Chondrocyte (in vitro differentiated cells): Measurements from ENCODE around the gene CFAP58. TPM values are rescaled to one million over a fixed set of nuclear protein-coding genes. Genes with fewer than 3 reads are reported as not detected.
A peak's percentile ranks its signal among the peaks of the same experiment; 100 is the strongest.

Experiments
- DNase-seq: peaks from one replicate; pipeline ENCODE4 v3.0.0; 2021; ENCODE audit warnings: mixed read lengths, low spot score
- H3K27ac Mint-ChIP-seq: one replicate; pipeline ENCODE4 v1.8.0; 2021; ENCODE audit warnings: mild to moderate bottlenecking, moderate library complexity, mixed read lengths; ENCODE audit not compliant: unreplicated experiment
- H3K27me3 Mint-ChIP-seq: 2 replicates; pipeline ENCODE4 v1.8.0; 2021; ENCODE audit warnings: low read depth, mixed read lengths
- H3K36me3 Mint-ChIP-seq: 2 replicates; pipeline ENCODE4 v1.8.0; 2021; ENCODE audit warnings: low read depth, mixed read lengths
- H3K4me1 Mint-ChIP-seq: 2 replicates; pipeline ENCODE4 v1.8.0; 2021; ENCODE audit warnings: low read depth, mild to moderate bottlenecking, mixed read lengths
- H3K4me3 Mint-ChIP-seq: one replicate; pipeline ENCODE4 v1.8.0; 2021; ENCODE audit warnings: mild to moderate bottlenecking, moderate library complexity, mixed read lengths; ENCODE audit not compliant: unreplicated experiment
- H3K9me3 Mint-ChIP-seq: 2 replicates; pipeline ENCODE4 v1.8.0; 2021; ENCODE audit warnings: low read depth, mixed read lengths
- long read RNA-seq: library from polyadenylated mRNA; stranded (forward); transcript quantifications from one replicate; pipeline ENCODE4 v2.0.0, GENCODE V29; 2021
- total RNA-seq: library from RNA; stranded (reverse); gene quantifications from 3 replicates; pipeline ENCODE4 v1.2.1, GENCODE V29; 2021
- TF ChIP-seq, protein P1 (sequence below): fragments of 200-600 bp; sonication (generic); IDR thresholded peaks from 2 replicates; pipeline ENCODE4 v1.5.0; 2021; ENCODE audit warnings: antibody characterized with exemption, mild to moderate bottlenecking, moderate library complexity

Gene CFAP58
- total RNA-seq: 0.13 to 0.27 TPM (median 0.15 TPM) in 3 replicates
- long read RNA-seq: 0 reads

GRCh38 chr10:104353325-104354048 is at the start of gene CFAP58:
Gene CFAP58 (plus strand): TSS chr10:104353833. CDS start chr10:104353898, 65 bp downstream.
- Mint-ChIP-seq H3K36me3 (no peaks in the 10 kb centered on the region), H3K9me3 (no peaks in the 10 kb centered on the region), H3K4me1 (no peaks in the 10 kb centered on the region), H3K27ac (no peak within 1 kb of the TSS), H3K4me3 (no peak within 1 kb of the TSS), H3K27me3 (peaks cover 9% of the 10 kb centered on the region)
- no peak for DNase-seq
- TF ChIP-seq, protein P1, sequence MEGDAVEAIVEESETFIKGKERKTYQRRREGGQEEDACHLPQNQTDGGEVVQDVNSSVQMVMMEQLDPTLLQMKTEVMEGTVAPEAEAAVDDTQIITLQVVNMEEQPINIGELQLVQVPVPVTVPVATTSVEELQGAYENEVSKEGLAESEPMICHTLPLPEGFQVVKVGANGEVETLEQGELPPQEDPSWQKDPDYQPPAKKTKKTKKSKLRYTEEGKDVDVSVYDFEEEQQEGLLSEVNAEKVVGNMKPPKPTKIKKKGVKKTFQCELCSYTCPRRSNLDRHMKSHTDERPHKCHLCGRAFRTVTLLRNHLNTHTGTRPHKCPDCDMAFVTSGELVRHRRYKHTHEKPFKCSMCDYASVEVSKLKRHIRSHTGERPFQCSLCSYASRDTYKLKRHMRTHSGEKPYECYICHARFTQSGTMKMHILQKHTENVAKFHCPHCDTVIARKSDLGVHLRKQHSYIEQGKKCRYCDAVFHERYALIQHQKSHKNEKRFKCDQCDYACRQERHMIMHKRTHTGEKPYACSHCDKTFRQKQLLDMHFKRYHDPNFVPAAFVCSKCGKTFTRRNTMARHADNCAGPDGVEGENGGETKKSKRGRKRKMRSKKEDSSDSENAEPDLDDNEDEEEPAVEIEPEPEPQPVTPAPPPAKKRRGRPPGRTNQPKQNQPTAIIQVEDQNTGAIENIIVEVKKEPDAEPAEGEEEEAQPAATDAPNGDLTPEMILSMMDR: peak; percentile 86

GRCh38 chr10:104304356-104304745 is 49.3 kb upstream of the CFAP58 start:
- DNase-seq: no peak
- no peaks in the 10 kb centered on the region for H3K36me3 Mint-ChIP-seq
- no peak overlapping the region for H3K4me3 Mint-ChIP-seq
- TF ChIP-seq, protein P1: no peak
- no peak overlapping the region for H3K27ac Mint-ChIP-seq
- peaks cover 52% of the 10 kb centered on the region for H3K4me1 Mint-ChIP-seq
- H3K27me3 Mint-ChIP-seq: no peaks in the 10 kb centered on the region
- H3K9me3 Mint-ChIP-seq: peaks cover 5% of the 10 kb centered on the region

DNA sequence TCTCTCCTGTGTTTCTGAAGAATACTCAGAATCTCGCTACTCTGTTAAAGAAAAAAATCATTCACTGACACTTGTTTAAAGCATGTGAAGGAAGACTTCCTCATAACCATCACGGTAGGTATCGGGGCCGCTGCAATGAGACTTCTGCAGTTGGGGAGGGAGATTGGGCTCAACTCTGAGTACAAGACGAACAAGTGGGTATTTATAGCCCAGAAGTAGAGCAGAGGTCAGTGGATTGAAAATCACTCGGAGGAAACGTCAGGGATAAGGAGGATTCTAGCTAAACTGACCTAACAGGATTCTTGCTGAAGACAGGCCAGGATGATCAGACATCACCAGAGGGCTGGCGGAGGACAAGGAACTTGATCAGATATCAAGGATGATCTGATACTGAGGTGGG is 48.7 kb upstream of the CFAP58 start:
- H3K4me3 Mint-ChIP-seq: no peak overlapping the region
- no peak overlapping the region for H3K27ac Mint-ChIP-seq
- no peak for DNase-seq
- H3K4me1 Mint-ChIP-seq: peaks cover 52% of the 10 kb centered on the region
- H3K27me3 Mint-ChIP-seq: no peaks in the 10 kb centered on the region
- peaks cover 5% of the 10 kb centered on the region for H3K9me3 Mint-ChIP-seq
- TF ChIP-seq, protein P1: no peak
- H3K36me3 Mint-ChIP-seq: no peaks in the 10 kb centered on the region

GRCh38 chr10:104306897-104307296 is 46.7 kb upstream of the CFAP58 start:
- DNase-seq: no peak
- Mint-ChIP-seq H3K4me1 (peaks cover 46% of the 10 kb centered on the region), H3K27me3 (no peaks in the 10 kb centered on the region)

GRCh38 chr10:104307576-104308438 is 45.8 kb upstream of the CFAP58 start:
- TF ChIP-seq, protein P1: no peak
- Mint-ChIP-seq H3K4me1 (peaks cover 54% of the 10 kb centered on the region), H3K36me3 (peaks cover 4% of the 10 kb centered on the region), H3K9me3 (peaks cover 5% of the 10 kb centered on the region), H3K27me3 (no peaks in the 10 kb centered on the region), H3K4me3 (no peak overlapping the region), H3K27ac (peak overlapping the region; percentile 65)
- no peak for DNase-seq

More at GRCh38 chr10:104306897-104307296, 46.7 kb upstream of the CFAP58 start:
- Mint-ChIP-seq H3K4me3 (no peak overlapping the region), H3K27ac (no peak overlapping the region), H3K9me3 (peaks cover 5% of the 10 kb centered on the region), H3K36me3 (no peaks in the 10 kb centered on the region)
- TF ChIP-seq, protein P1: no peak
